Heart right ventricle (tissue), 16 donors: ENCODE measurements around the gene FAM98C. TPM values are rescaled to one million over a fixed set of nuclear protein-coding genes. Genes with fewer than 3 reads are reported as not detected.
"Not testable (repeated sequence)": the region's sequence is repeated elsewhere in the genome, so short reads cannot be mapped to it uniquely, and the experiment has no call there.

Experiments
- ATAC-seq, 8 donors: fragments of 200-7000 bp; cut with Tn5 transposase; one replicate each; pipeline ENCODE4 v1.9.1; 2020; ENCODE audit warnings: mild to moderate bottlenecking in 8 of 8, moderate library complexity in 8 of 8, moderate number of reproducible peaks in 1 of 8
- DNase-seq, 2 donors: peaks; one replicate each; pipeline ENCODE4 v3.0.0-alpha.2; 2020
- H3K27ac ChIP-seq, 10 donors: fragments of 200-600 bp; sonication (generic) in 2 of 10; one replicate each; pipeline versions ENCODE4 v1.5.0 to v1.8.0; 2020 to 2022; ENCODE audit warnings: mild to moderate bottlenecking in 3 of 10
- H3K27me3 ChIP-seq, 7 donors: fragments of 200-600 bp; one replicate each; pipeline ENCODE4 v1.8.0; 2021 to 2022; ENCODE audit warnings: mild to moderate bottlenecking in 2 of 7
- H3K36me3 ChIP-seq, 9 donors: fragments of 200-600 bp; sonication (generic) in 1 of 9; one replicate each; pipeline versions ENCODE4 v1.5.0 to v1.8.0; 2020 to 2022; ENCODE audit warnings: mild to moderate bottlenecking in 2 of 9
- H3K4me1 ChIP-seq, 9 donors: fragments of 200-600 bp; sonication (generic) in 1 of 9; one replicate each; pipeline versions ENCODE4 v1.5.0 to v1.8.0; 2020 to 2022; ENCODE audit warnings: mild to moderate bottlenecking in 4 of 9
- H3K4me3 ChIP-seq, 10 donors: fragments of 200-600 bp; sonication (generic) in 2 of 10; one replicate each; pipeline versions ENCODE4 v1.5.0 to v1.8.0; 2020 to 2022; ENCODE audit warnings: mild to moderate bottlenecking in 7 of 10, moderate library complexity in 2 of 10
- H3K9me3 ChIP-seq, 11 donors: fragments of 200-600 bp in 10 of 11; sonication (generic) in 2 of 11; one replicate each; pipeline versions ENCODE4 v1.5.0 to v1.8.0; 2013 to 2022; ENCODE audit warnings: mild to moderate bottlenecking in 2 of 11, control low read depth in 1 of 11, moderate library complexity in 1 of 11
- CTCF ChIP-seq, 9 donors: fragments of 200-600 bp; sonication (generic) in 2 of 9; IDR thresholded peaks; one replicate each; pipeline versions ENCODE4 v1.5.0 to v1.8.0; 2021 to 2022; ENCODE audit warnings: antibody characterized with exemption in 9 of 9, mild to moderate bottlenecking in 5 of 9, moderate library complexity in 1 of 9
- WGBS, 2 donors: extraction: QIAGEN DNeasy Blood & Tissue Kit; methylation state at CpG; one replicate each; pipeline ENCODE4 v1.1.7; 2013; ENCODE audit warnings: inconsistent platforms in 1 of 2; 5-methylcytosine and 5-hydroxymethylcytosine counted together
- intact Hi-C, 10 donors: fragments of 100-400 bp; cut with DNase I; formaldehyde crosslinking; loops; one replicate each; pipeline versions ENCODE4 v1.11.1 to v1.14.2; 2022
- polyA plus RNA-seq, 2 donors: library from polyadenylated mRNA; stranded (reverse); fragments of 200-250 nt; gene quantifications; one replicate each; pipeline ENCODE4 v1.2.3, GENCODE V29; 2013
- total RNA-seq, 10 donors: library from RNA; stranded (reverse); fragmentation: NEBNext Ultra II Directional in 3 of 10; extraction: Animal tissue kit (Norgen Biotek cat#: 25700) in 3 of 10; gene quantifications; one replicate each; pipeline versions ENCODE4 v1.2.1 to v1.2.4, GENCODE V29; 2021 to 2023
- donor health status: Arrhythmogenic right ventricular cardiomyopathy.
- donor health status: ischemic (EF 13 %, LVEDD 7.1; RV severe dilation, severe dysfunction).
- donor health status: healthy with polysubstance abuse.
- donor health status: DM: no; HTN: yes; CAD: no.
- donor health status: DM: no; HTN: no; CAD: no.
- donor health status: ischemic (EF 25% LVEDD 6.9; RV normal size, moderate dysfunction).
- donor health status: ischemic (EF 25% LVEDD 5.7; RV mildly dilated, moderate dysfunction).
- donor health status: healthy.
- donor health status: DM: yes; HTN: yes; CAD: no.
- donor health status: Ischemic cardiomyopathy.
- donor health status: ischemic (EF 35%, LVEDD 5.7; RV mildly dilated, moderate dysfunction).
- donor health status: nonischemic (EF 11% LVEDD 7.7; RV severe dilation, severe dysfunction).
- donor health status: DM: yes; HTN: yes; CAD: no.
- donor health status: PGD.
- donor health status: ischemic (EF 29% LVEDD 5.4; RV normal size, mild dysfunction).
- donor health status: nonischemic (EF 23%, LVEDD 6.1; RV moderate dilation, normal function).

FAM98C gene
- total and polyA plus RNA-seq, 12 donors: 9.8 to 16.1 (median 12.3) TPM

DNA sequence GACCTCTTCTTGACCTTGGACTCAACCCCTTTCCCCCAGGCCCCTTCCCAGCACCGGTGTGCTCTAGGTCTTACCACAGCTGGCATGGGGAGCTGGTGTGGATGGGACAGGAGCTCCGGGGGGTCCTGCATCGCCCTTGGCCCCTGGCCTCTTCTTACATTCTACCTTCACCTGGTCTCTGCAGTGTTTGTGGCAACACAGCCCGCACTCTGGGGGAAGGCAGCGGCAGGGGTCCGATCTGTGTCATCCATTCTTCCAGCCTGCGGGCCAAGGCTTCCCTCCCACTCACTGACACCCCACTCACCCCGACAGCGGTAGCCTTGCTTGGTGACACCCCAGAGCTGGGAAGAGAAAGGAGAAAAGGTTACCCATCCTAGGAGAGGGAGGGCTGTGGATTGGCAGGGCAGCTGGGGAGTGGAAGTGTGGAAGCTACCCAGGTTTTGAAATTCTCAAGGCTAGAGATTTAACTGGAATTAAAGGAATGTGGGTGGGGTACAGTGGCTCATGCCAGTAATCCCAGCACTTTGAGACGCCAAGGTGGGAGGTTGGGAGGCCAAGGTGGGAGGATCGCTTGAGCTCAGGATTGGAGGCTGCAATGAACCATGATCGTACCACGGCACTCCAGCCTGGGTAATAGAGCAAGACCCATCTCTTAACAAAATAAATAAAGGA is 8.3 kb downstream of the FAM98C start:
- Histone ChIP-seq H3K4me1 (no peaks in the 10 kb centered on the region), H3K4me3 (no peak overlapping the region), H3K9me3 (no peaks in the 10 kb centered on the region), H3K27me3 (peaks cover 0 to 4% (median 0%) of the 10 kb centered on the region in 7 donors), H3K27ac (no peak overlapping the region), H3K36me3 (peaks cover 0 to 60% (median 7%) of the 10 kb centered on the region in 9 donors)
- ATAC-seq (peak in 1 of 8 donors; percentile 35), DNase-seq (no peak)
- TF ChIP-seq CTCF (IDR thresholded peaks at IDR 0.05): no peak
- WGBS, 2 donors: 83 to 84% methylated on average over 13 of the region's 13 CpGs
- intact Hi-C loops: no loop called here

GRCh38 chr19:38411898-38412297 is 9.0 kb downstream of the FAM98C start:
- H3K27me3 ChIP-seq, H3K27ac ChIP-seq, H3K9me3 ChIP-seq, H3K4me3 ChIP-seq, intact Hi-C loops, DNase-seq, ATAC-seq, H3K4me1 ChIP-seq: not testable (repeated sequence)
- H3K36me3 ChIP-seq: peaks cover 0 to 53% (median 4%) of the 10 kb centered on the region in 9 donors
- WGBS, 2 donors: 92% methylated on average over 5 of the region's 5 CpGs

GRCh38 chr19:38412491-38412890 is 9.6 kb downstream of the FAM98C start:
- Histone ChIP-seq H3K27ac (no peak overlapping the region), H3K36me3 (peaks cover 0 to 48% (median 0%) of the 10 kb centered on the region in 9 donors), H3K4me3 (no peak overlapping the region), H3K9me3 (no peaks in the 10 kb centered on the region), H3K4me1 (peaks cover 0 to 4% (median 1%) of the 10 kb centered on the region in 9 donors), H3K27me3 (peaks cover 0 to 4% (median 0%) of the 10 kb centered on the region in 7 donors)
- intact Hi-C loops: no loop called here
- DNase-seq: no peak
- 87 to 89% methylated on average over 8 of the region's 8 CpGs for WGBS, 2 donors
- no peak for TF ChIP-seq CTCF (IDR thresholded peaks at IDR 0.05)
- no peak for ATAC-seq

- no peak overlapping the region for H3K4me3 ChIP-seq
- intact Hi-C loops: no loop called here
- DNase-seq (no peak), ATAC-seq (no peak)
- peaks cover 0 to 46% (median 0%) of the 10 kb centered on the region in 9 donors for H3K36me3 ChIP-seq
- TF ChIP-seq CTCF (IDR thresholded peaks at IDR 0.05): no peak
- peaks cover 0 to 8% (median 6%) of the 10 kb centered on the region in 9 donors for H3K4me1 ChIP-seq
- no peaks in the 10 kb centered on the region for H3K9me3 ChIP-seq
- no peak overlapping the region for H3K27ac ChIP-seq
- 68 to 78% methylated on average over 11 of the region's 11 CpGs for WGBS, 2 donors
- peaks cover 0 to 7% (median 2%) of the 10 kb centered on the region in 7 donors for H3K27me3 ChIP-seq
Observed at GRCh38 chr19:38412961-38413360, 10.1 kb downstream of the FAM98C start.

GRCh38 chr19:38413416-38413815 is 10.5 kb downstream of the FAM98C start:
- no peak for DNase-seq
- intact Hi-C loops: no loop called here
- H3K36me3 ChIP-seq: peaks cover 0 to 41% (median 0%) of the 10 kb centered on the region in 9 donors
- H3K27me3 ChIP-seq: peaks cover 0 to 12% (median 5%) of the 10 kb centered on the region in 7 donors
- no peak for ATAC-seq
- H3K4me3 ChIP-seq: no peak overlapping the region
- no peak overlapping the region for H3K27ac ChIP-seq
- WGBS, 2 donors: 87 to 89% methylated on average over 6 of the region's 6 CpGs
- no peak for TF ChIP-seq CTCF (IDR thresholded peaks at IDR 0.05)
- H3K4me1 ChIP-seq: peaks cover 0 to 13% (median 11%) of the 10 kb centered on the region in 9 donors
- no peaks in the 10 kb centered on the region for H3K9me3 ChIP-seq
